NCI-H2227 (cell line): ENCODE measurements around the gene LGI4.
A peak's percentile ranks its signal among the peaks of the same experiment; 100 is the strongest.

Source experiments
- DNase-seq: peaks from one replicate; lab custom pipeline; 2025; ENCODE audit not compliant: unreplicated experiment; lab: John Stamatoyannopoulos, UW

LGI4 gene

DNA sequence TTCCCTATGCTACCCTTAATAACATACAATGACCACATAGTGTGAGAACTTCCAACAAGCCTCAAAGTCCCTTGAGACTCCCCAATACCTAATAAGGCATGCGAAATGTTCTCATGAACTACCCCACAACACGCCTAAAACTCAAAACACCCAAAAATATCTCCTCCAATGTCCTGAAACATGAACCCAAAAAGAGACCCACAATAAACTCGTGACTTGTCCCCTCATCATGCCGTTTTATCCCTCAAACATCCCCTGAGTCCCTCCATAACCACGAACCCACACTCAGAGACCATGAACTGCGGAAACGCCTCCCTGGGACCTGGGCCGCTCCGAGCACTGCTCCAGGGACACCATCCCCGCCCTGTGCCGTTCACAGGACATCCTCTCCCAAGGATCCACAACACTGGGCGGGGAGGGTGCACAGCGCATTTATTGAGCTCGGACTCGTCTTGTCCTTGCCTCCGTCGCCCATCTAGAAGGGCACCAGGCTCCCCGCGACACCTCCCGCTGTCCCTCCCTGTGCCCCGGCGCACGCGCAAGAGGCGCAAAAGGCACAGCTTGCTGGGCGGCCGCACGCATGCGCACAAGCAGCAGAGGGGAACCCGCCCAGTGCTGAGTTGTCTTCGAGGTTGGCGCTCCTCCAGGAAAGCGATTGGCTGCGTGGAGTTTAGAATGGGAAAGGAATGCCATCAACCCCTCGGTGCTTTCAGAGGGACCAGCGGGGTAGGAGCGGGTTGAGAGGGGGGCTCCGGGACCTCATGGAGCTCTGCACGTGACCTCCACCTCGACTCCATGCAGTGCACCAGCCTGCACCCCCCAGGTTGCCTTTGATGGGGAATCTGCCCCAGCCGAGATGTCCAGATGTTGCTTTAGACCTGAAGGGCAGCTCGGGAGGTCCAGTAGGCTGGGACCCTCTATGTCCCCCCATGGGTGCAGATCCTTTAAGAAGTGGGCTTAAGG, 10.5 kb downstream of the LGI4 start:
- peak; percentile 100 for DNase-seq

DNA sequence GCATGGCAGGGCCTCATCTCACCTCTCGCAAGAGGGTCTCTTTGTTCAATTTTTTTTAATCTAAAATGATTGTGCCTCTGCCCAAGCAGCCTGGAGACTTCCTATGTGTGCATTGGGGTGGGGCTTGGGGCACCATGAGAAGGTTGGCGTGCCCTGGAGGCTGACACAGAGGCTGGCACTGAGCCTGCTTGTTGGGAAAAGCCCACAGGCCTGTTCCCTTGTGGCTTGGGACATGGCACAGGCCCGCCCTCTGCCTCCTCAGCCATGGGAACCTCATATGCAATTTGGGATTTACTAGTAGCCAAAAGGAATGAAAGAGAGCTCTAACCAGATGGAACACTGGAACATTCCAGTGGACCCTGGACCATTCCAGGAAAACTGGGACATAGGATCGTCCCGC, 11.3 kb downstream of the LGI4 start:
- DNase-seq: no peak

DNA sequence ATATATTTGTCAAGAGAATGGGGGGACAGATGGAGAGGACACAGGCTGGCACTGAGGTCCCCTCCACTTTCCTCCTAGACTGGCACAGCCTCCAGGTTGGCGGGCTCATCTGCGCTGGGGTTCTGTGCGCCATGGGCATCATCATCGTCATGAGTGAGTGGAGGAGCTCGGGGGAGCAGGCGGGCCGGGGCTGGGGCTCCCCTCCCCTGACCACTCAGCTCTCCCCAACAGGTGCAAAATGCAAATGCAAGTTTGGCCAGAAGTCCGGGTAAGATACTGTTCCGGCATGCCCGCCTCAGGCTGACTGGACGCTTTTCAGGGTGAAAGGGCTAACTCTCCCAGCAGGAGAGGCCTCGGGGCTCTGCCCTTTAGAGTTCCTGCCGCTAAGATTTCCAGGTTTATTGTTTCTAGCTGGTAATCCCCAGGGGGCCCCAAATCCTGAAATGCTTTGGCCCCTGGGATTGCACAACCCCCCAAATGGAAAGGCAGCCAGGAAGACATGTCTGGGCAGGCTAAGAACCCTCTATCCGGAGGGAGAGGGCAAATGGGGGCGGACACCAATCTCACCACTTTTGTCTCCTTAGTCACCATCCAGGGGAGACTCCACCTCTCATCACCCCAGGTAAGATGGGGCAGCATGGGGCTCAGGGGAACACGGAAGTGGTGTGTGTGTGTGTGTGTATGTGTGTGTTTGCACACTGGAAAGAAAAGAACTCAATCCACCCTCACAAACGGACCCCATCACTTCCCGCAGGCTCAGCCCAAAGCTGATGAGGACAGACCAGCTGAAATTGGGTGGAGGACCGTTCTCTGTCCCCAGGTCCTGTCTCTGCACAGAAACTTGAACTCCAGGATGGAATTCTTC, 11.9 kb downstream of the LGI4 start:
- DNase-seq: no peak

- DNase-seq: no peak
Observed at GRCh38 chr19:35120898-35121297, 14.0 kb downstream of the LGI4 start.

GRCh38 chr19:35120492-35120891, 14.4 kb downstream of the LGI4 start:
- peak; percentile 78 for DNase-seq

- DNase-seq: no peak
Observed at GRCh38 chr19:35119578-35120155, 15.2 kb downstream of the LGI4 start.

DNA sequence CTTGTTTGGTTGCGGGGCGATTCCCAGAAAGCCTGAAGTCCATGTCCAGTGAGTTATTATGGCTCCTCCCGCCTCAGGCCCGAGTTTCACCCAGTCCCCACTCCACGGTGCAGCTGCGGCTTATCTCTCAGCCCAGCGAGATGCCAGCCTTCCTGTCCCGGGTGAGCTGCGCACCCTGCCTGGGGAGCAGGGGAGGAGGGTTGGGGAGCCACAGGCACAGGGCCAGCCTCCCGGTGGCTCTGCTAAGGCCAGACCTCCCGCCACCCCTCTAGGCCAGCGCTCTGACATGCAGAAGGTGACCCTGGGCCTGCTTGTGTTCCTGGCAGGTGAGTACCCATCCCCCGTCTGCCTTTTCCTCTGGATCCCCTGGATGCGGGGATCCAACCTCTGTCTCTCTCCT, 15.8 kb downstream of the LGI4 start:
- no peak for DNase-seq

DNA sequence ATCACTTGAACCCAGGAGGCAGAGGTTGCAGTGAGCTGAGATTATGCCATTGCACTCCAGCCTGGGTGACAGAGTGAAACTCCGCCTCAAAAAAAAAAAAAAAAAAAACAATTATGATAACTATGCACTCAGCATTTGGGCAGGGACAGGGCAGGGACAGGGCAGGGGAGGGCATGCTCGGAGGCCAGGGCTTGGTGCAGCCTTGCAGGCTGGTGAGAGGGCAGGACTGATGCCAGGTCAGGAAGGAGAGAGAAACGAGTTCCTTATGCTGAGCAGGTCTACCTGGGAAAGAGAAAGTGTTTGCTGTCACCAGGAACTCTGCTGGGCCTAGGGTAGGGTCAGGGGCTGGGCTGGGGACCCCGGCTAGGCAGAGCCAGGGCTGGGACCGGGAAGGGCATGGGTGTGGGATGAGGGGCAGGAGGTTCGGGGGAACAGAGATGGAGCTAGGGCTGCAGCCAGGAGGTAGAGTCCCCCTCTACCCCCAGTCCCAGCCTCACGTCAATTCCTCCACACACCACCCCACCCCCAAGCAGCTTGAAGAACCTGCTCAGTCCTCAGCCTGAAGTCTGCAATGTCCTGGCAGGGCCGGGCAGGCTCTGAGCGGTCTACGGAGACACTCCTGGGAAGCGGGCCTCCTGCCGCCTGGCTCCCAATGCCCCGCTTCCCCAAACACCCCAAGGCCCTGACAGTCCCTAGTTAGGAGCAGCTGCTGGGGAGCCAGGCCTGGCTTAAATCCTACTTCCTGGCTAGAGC, 16.4 kb downstream of the LGI4 start:
- DNase-seq: no peak

DNA sequence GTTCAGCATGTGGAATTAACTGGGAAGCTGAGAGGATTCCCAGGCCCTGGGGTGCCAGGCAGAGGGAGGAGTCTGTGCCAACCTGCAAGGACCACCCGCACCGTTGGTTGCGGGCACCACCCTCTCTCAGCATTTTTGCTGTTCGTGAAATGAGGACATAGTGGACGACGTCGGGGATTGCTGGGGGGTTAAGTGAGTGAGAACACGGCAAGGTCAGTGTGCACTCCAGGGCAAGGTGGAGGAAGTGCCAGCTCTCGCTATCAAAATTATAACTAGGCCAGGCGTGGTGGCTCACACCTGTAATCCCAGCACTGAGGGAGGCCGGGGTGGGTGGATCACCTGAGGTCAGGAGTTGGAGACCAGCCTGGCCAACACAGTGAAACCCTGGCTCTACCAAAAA, 17.1 kb downstream of the LGI4 start:
- no peak for DNase-seq

GRCh38 chr19:35117116-35117515, 17.7 kb downstream of the LGI4 start:
- peak; percentile 74 for DNase-seq

DNA sequence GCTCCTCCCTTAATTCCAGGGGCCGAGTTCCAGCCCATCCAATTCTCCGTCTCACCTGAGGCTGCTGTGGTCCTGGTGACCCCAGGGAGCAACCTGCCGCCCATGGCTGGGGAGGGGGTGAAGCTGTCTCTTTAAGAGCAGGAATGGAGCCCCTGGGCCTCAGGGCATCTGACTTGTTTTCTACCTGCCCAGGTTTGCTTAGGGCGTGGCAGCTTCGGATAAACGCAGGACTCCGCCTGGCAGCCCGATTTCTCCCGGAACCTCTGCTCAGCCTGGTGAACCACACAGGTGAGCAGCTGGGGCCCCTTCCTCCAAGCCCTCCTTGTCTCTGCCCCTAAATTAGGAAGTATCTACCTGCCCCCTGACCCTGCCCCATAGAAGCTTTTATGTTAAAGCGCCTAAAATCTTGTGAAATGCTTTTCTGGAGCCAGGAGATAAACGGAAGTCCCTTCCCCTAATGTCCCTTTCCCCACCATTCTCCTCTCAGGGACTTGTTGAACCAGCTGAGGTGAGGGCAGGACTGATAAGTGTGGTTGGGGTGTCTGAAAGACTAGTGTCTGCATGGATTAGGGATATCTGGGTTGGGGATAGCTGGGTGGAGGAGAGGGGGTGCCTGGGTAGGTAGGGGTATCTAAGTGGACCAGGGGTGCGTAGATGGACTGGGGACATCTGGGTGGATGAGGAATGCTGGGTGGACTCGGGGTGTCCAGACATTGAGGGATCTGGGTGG, 18.6 kb downstream of the LGI4 start:
- no peak for DNase-seq

GRCh38 chr19:35115177-35115951, 19.5 kb downstream of the LGI4 start, which contains the start of gene FXYD3:
TSS of gene FXYD3 (plus strand) at chr19:35115823. CDS start at chr19:35119377, 3,554 bp downstream.
- DNase-seq: no peak

- peak; percentile 94 for DNase-seq
Observed at GRCh38 chr19:35114353-35115176, 20.3 kb downstream of the LGI4 start.

GRCh38 chr19:35112995-35113688, 21.7 kb downstream of the LGI4 start:
- DNase-seq: no peak

GRCh38 chr19:35110974-35111373, 23.9 kb downstream of the LGI4 start:
- no peak for DNase-seq

DNA sequence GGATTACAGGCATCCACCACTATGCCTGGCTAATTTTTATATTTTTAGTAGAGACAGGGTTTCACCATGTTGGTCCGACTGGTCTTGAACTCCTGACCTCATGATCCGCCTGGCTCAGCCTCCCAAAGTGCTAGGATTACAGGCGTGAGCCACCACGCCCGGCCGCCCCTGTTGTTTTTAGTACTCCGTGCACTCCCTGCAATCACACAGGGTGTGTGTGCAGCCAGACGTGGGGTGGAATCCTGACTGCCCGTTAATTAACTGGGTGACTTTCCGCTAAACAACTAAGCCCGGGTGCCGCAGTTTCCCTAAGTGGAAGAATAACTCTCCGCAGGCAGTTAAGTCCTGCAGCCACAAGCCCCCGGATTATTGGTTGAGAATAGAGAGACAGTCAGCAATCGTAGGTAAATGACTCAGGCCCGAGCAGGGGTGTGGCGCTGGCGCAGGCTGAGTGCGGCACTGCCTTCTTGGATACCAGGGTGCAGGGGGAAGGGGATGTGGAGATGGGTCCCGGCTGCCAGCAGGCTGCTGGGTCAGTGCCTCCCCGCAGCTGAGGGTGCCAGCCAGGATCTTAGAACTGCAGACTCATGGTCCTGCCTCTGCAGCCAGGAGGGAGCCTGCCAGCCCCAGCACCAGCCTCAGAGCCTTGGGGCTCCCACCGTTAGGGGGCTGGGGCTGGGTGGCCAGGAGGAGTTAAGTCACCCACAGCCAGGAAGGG, 25.3 kb downstream of the LGI4 start:
- DNase-seq: no peak

DNA sequence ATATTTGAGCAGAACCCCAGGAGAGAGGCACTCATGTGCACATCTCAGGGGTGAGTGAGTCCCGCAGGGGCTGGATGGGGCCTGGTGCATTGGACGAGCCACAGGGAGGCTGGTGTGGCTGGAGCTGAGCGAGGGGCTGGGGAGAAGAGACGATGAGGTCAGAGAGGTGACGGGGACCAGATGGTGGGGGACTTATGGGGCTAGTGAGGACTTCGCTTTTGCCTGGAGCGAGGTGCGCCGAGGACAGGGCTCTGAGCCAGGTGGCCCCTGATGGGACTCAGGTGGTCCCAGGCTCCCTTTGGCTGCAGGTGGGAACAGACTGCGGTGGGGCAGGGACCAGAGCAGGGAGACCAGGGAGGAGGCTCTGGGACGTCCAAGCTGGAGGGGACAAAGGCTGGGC, 26.1 kb downstream of the LGI4 start:
- DNase-seq: no peak
